ENCODE data around the gene CLGN. TPM values are rescaled to one million over a fixed set of nuclear protein-coding genes. Genes with fewer than 3 reads are reported as not detected.
"Not testable (repeated sequence)": the region's sequence is repeated elsewhere in the genome, so short reads cannot be mapped to it uniquely, and the experiment has no call there.

Gene CLGN
- total and polyA plus RNA-seq, 9 donors = 0.12 to 6.4 (median 0.82) TPM

DNA sequence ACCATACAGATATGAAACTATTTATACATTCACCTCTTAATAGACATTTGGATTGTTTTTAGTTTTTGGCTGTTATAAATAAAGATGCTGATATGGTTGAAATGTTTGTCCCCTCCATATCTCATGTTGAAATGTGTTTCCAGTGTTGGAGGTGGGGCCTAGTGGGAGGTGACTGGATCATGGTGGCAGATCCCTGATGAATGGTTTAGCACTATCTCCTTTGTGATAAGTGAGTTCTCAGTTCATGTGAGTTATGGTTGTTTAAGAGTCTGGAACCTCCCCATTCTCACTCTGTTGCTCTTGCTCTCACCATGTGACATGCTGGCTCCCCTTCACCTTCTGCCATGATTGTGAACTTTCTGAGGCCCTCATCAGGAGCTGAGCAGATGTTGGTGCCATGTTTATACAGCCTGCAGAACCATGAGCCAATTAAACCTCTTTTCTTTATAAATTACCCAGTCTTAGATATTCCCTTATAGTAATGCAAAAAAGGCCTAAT lies 12.2 kb upstream of the CLGN start:
- no peaks in the 10 kb centered on the region for H3K27me3 ChIP-seq
- no peaks in the 10 kb centered on the region for H3K9me3 ChIP-seq
- no peak for TF ChIP-seq EP300 (IDR thresholded peaks at IDR 0.05)
- TF ChIP-seq POLR2A (IDR thresholded peaks at IDR 0.05) = no peak
- TF ChIP-seq, protein P1, sequence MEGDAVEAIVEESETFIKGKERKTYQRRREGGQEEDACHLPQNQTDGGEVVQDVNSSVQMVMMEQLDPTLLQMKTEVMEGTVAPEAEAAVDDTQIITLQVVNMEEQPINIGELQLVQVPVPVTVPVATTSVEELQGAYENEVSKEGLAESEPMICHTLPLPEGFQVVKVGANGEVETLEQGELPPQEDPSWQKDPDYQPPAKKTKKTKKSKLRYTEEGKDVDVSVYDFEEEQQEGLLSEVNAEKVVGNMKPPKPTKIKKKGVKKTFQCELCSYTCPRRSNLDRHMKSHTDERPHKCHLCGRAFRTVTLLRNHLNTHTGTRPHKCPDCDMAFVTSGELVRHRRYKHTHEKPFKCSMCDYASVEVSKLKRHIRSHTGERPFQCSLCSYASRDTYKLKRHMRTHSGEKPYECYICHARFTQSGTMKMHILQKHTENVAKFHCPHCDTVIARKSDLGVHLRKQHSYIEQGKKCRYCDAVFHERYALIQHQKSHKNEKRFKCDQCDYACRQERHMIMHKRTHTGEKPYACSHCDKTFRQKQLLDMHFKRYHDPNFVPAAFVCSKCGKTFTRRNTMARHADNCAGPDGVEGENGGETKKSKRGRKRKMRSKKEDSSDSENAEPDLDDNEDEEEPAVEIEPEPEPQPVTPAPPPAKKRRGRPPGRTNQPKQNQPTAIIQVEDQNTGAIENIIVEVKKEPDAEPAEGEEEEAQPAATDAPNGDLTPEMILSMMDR (IDR thresholded peaks at IDR 0.05) = no peak
- no peak overlapping the region for H3K4me3 ChIP-seq
- no peak for DNase-seq
- intact Hi-C loops (cut with DNase I) = no loop called here
- no peaks in the 10 kb centered on the region for H3K36me3 ChIP-seq
- H3K4me1 ChIP-seq (ENCODE audit: insufficient read depth) = no peaks in the 10 kb centered on the region
- H3K27ac ChIP-seq = no peak overlapping the region

DNA sequence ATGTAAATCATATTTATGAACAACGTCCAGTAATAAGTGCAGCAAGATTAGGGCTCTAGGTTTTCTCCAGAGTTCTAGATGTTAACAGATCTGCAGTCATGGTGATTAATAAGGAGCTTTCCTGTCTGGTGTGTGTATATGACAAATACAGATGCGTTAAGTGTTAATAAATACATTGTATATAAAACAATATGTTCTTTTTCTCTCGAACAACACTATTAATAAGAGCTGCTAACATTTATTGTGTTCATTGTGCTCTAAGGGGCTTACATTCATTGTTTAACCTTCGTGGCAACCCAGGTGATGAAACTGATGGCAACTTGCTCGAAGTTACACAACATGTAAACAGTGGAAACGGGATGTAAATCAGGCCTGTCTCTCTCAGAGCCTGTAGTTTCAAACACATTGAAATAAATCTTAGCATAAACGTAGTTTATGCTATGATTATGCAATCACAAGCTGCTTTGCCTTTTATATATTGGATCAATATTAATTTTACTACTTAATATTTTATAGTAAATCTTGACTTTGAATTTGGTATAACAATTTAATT lies 547 bp upstream of the CLGN start:
- intact Hi-C loops (cut with DNase I) = no loop called here
- H3K36me3 ChIP-seq = no peaks in the 10 kb centered on the region
- no peak for DNase-seq
- peak overlapping the region; percentile 49 for H3K4me3 ChIP-seq
- TF ChIP-seq, protein P1 (IDR thresholded peaks at IDR 0.05) = no peak
- TF ChIP-seq EP300 (IDR thresholded peaks at IDR 0.05) = no peak
- TF ChIP-seq POLR2A (IDR thresholded peaks at IDR 0.05) = no peak
- no peak overlapping the region for H3K27ac ChIP-seq
- H3K9me3 ChIP-seq = no peaks in the 10 kb centered on the region
- no peaks in the 10 kb centered on the region for H3K27me3 ChIP-seq
- whole genome bisulfite sequencing, 3 donors = 53 to 61% (median 56%) methylated on average over 7 of the region's 7 CpGs
- peaks cover 5% of the 10 kb centered on the region for H3K4me1 ChIP-seq (ENCODE audit: insufficient read depth)

DNA sequence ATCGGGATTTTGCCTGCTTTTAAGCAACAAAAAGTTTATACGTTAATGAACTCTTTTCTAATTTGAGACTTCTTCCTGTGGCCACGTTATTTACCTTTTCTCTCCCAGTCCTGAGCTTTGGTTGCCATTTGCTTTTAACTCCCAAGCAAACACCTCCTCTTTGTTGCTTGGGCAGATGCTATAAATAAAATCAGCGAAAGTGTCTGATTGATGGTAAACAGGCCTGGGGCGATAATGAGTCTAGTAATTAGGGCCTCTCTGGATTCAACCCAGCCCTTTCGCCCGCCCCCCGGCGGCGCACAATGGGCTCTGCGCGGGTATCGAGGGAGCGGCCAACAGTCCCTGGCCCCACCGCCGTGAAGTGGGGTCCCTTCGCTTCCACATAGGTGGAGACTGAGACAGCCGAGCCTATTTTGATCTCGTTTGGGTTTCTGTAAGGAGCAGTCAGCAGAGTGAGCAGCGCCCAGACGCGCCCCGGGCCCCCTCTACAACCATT lies 790 bp downstream of the CLGN start:
- 8 to 10% (median 10%) methylated on average over 22 to 23 of the region's 23 CpGs for WGBS, 3 donors
- peak overlapping the region; percentile 49 for H3K4me3 ChIP-seq
- TF ChIP-seq, protein P1 (IDR thresholded peaks at IDR 0.05) = no peak
- TF ChIP-seq POLR2A (IDR thresholded peaks at IDR 0.05) (no peak), EP300 (IDR thresholded peaks at IDR 0.05) (no peak)
- H3K9me3 ChIP-seq = no peaks in the 10 kb centered on the region
- H3K27me3 ChIP-seq = no peaks in the 10 kb centered on the region
- H3K36me3 ChIP-seq = no peaks in the 10 kb centered on the region
- intact Hi-C loops (cut with DNase I) = no loop called here
- no peak for DNase-seq
- H3K27ac ChIP-seq = no peak overlapping the region
- peaks cover 5% of the 10 kb centered on the region for H3K4me1 ChIP-seq (ENCODE audit: insufficient read depth)

DNA sequence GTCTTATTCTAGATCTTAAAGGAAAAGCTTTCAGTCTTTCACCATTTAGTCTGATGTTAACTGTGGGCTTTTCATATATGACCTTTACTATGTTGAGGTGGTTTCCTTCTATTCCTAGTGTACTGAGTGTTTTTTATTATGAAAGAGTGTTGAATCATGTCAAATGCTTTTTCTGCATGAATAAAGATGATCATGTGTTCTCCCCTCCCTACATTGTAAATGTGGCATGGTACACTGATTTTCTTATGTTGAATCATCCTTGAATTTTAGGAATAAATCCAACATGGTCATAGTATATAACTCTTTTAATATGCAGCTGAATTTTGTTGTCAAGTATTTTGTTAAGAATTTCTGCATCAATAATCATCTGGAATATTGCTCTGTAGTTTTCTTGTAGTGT lies 4.3 kb downstream of the CLGN start:
- TF ChIP-seq POLR2A (IDR thresholded peaks at IDR 0.05) = no peak
- Histone ChIP-seq H3K27ac (no peak overlapping the region), H3K4me1 (ENCODE audit: insufficient read depth) (peaks cover 5% of the 10 kb centered on the region), H3K9me3 (no peaks in the 10 kb centered on the region), H3K36me3 (no peaks in the 10 kb centered on the region), H3K4me3 (no peak overlapping the region), H3K27me3 (no peaks in the 10 kb centered on the region)
- no peak for DNase-seq
- intact Hi-C loops (cut with DNase I) = no loop called here

DNA sequence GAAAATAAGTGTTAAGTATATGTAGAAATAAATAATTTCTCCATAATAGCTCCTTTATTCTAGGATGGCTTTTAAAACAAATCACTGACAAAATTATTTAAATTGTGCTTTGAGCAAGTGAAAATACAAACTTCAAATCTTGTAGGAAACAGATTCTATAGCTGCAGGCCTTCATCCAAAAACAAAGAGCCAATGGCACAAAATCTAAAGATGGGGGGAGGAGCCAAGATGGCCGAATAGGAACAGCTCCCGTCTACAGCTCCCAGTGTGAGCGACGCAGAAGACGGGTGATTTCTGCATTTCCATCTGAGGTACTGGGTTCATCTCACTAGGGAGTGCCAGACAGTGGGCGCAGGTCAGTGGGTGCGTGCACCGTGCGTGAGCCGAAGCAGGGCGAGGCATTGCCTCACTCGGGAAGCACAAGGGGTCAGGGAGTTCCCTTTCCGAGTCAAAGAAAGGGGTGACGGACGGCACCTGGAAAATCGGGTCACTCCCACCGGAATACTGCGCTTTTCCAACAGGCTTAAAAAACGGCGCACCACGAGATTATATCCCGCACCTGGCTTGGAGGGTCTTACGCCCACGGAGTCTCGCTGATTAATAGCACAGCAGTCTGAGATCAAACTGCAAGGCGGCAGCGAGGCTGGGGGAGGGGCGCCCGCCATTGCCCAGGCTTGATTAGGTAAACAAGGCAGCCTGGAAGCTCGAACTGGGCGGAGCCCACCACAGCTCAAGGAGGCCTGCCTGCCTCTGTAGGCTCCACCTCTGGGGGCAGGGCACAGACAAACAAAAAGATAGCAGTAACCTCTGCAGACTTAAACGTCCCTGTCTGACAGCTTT lies 14.1 kb downstream of the CLGN start:
- H3K36me3 ChIP-seq; H3K4me1 ChIP-seq (ENCODE audit: insufficient read depth); H3K9me3 ChIP-seq; H3K27ac ChIP-seq; H3K27me3 ChIP-seq; intact Hi-C loops (cut with DNase I); DNase-seq; H3K4me3 ChIP-seq: not testable (repeated sequence)
- WGBS, 3 donors = 87 to 91% (median 89%) methylated on average over 25 to 32 of the region's 32 CpGs
